Stimulated activated naive CD8-positive, alpha-beta T cell treated with anti-CD3 and anti-CD28 coated beads, Interleukin-15, Interleukin-2, amounts not matched to agents 100 ng/mL and 50 ng/mL, for 24 hours (primary cell): Measurements from ENCODE around the gene APPL2.
"Not testable (repeated sequence)": the region's sequence is repeated elsewhere in the genome, so short reads cannot be mapped to it uniquely, and the experiment has no call there.

Experiments used
- H3K27ac Mint-ChIP-seq: one replicate; pipeline ENCODE4 v1.8.0; 2021; ENCODE audit warnings: mild to moderate bottlenecking, mixed read lengths
- H3K27me3 Mint-ChIP-seq: one replicate; pipeline ENCODE4 v1.8.0; 2021; ENCODE audit warnings: mixed read lengths
- H3K36me3 Mint-ChIP-seq: one replicate; pipeline ENCODE4 v1.8.0; 2021; ENCODE audit warnings: low read depth, mixed read lengths
- H3K4me1 Mint-ChIP-seq: one replicate; pipeline ENCODE4 v1.8.0; 2021; ENCODE audit warnings: low read depth, mixed read lengths
- H3K4me3 Mint-ChIP-seq: one replicate; pipeline ENCODE4 v1.8.0; 2021; ENCODE audit warnings: mild to moderate bottlenecking, mixed read lengths
- H3K9me3 Mint-ChIP-seq: one replicate; pipeline ENCODE4 v1.8.0; 2021; ENCODE audit warnings: mixed read lengths

The APPL2 gene

DNA sequence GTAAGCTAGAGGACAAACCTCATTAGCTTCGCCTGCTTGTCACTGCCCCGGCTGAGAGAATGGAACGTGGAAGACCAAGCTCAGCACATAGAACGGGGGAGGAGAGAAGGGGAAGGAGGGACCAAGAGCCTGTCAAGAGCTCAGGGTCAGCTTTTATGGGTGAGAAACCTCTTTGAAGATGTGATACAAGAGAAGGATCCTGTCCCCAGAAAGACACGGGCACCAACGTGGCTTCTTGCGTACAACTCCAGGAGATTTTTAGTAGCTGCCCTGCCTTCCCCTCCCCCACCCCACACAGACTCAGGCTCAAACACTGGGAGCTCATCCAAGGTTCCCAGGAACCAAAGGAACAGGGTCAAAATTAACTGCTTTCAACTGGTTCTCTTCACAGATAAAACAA lies 34.7 kb downstream of the APPL2 start:
- no peaks in the 10 kb centered on the region for H3K9me3 Mint-ChIP-seq
- H3K27me3 Mint-ChIP-seq = no peaks in the 10 kb centered on the region
- H3K27ac Mint-ChIP-seq = peak overlapping the region; percentile 45
- peaks cover 26% of the 10 kb centered on the region for H3K36me3 Mint-ChIP-seq
- H3K4me3 Mint-ChIP-seq = no peak overlapping the region
- peaks cover 16% of the 10 kb centered on the region for H3K4me1 Mint-ChIP-seq

GRCh38 chr12:105200385-105200784 lies 35.6 kb downstream of the APPL2 start:
- Mint-ChIP-seq H3K27ac (no peak overlapping the region), H3K27me3 (no peaks in the 10 kb centered on the region), H3K36me3 (peaks cover 16% of the 10 kb centered on the region), H3K4me1 (peaks cover 13% of the 10 kb centered on the region), H3K9me3 (no peaks in the 10 kb centered on the region), H3K4me3 (no peak overlapping the region)

- Mint-ChIP-seq H3K27ac (no peak overlapping the region), H3K4me3 (no peak overlapping the region), H3K36me3 (peaks cover 12% of the 10 kb centered on the region)
Observed at GRCh38 chr12:105198961-105199360, 37.0 kb downstream of the APPL2 start.

GRCh38 chr12:105196090-105196489 lies 39.9 kb downstream of the APPL2 start:
- Mint-ChIP-seq H3K36me3 (peaks cover 17% of the 10 kb centered on the region), H3K27ac (no peak overlapping the region), H3K27me3 (no peaks in the 10 kb centered on the region)

More at GRCh38 chr12:105198961-105199360, 37.0 kb downstream of the APPL2 start:
- Mint-ChIP-seq H3K27me3 (no peaks in the 10 kb centered on the region), H3K9me3 (no peaks in the 10 kb centered on the region), H3K4me1 (peaks cover 1% of the 10 kb centered on the region)

GRCh38 chr12:105194947-105195346 lies 41.0 kb downstream of the APPL2 start:
- Mint-ChIP-seq H3K27me3 (no peaks in the 10 kb centered on the region), H3K9me3 (no peaks in the 10 kb centered on the region), H3K27ac (no peak overlapping the region), H3K4me1 (no peaks in the 10 kb centered on the region), H3K36me3 (peaks cover 28% of the 10 kb centered on the region), H3K4me3 (no peak overlapping the region)

More at GRCh38 chr12:105196090-105196489, 39.9 kb downstream of the APPL2 start:
- H3K4me3 Mint-ChIP-seq = no peak overlapping the region
- H3K4me1 Mint-ChIP-seq = no peaks in the 10 kb centered on the region
- H3K9me3 Mint-ChIP-seq = no peaks in the 10 kb centered on the region

DNA sequence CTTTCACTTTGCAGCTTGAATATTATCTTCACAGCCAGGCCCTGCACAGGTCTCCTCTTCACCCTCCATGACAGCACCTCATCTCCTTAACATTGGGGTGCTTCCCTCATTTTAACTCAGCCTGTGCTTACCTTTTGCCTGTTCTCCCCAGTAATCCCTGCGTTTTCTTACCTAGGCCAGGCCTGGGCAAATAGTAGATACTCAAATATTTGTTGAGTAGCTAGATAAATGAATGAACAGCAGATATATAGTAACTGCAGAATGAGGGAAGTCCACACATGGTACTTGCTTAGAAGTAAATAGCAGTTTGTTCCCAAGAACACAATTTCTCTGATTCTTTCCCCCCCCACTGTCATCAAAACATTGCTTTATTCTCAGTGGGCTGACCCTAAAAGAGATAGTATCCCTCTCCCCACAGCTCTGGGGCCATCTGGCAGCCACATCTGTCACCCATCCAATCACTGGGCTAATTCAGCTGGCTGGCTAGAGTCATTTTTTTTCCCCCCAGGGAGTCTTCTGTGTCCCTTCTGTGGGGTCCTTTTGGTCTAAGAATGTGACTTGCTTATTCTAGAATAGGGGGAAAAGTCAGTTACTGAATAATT lies 43.2 kb downstream of the APPL2 start:
- Mint-ChIP-seq H3K4me1 (no peaks in the 10 kb centered on the region), H3K27me3 (no peaks in the 10 kb centered on the region), H3K36me3 (peaks cover 45% of the 10 kb centered on the region), H3K4me3 (no peak overlapping the region), H3K27ac (no peak overlapping the region), H3K9me3 (no peaks in the 10 kb centered on the region)

GRCh38 chr12:105190530-105190929 lies 45.4 kb downstream of the APPL2 start:
- no peaks in the 10 kb centered on the region for H3K9me3 Mint-ChIP-seq
- H3K36me3 Mint-ChIP-seq = peaks cover 60% of the 10 kb centered on the region
- H3K4me1 Mint-ChIP-seq = no peaks in the 10 kb centered on the region
- H3K4me3 Mint-ChIP-seq = no peak overlapping the region
- H3K27me3 Mint-ChIP-seq = no peaks in the 10 kb centered on the region
- H3K27ac Mint-ChIP-seq = no peak overlapping the region

- Mint-ChIP-seq H3K36me3 (peaks cover 72% of the 10 kb centered on the region), H3K9me3 (no peaks in the 10 kb centered on the region), H3K27me3 (no peaks in the 10 kb centered on the region), H3K4me1 (no peaks in the 10 kb centered on the region), H3K27ac (no peak overlapping the region), H3K4me3 (no peak overlapping the region)
Observed at GRCh38 chr12:105189293-105189692, 46.7 kb downstream of the APPL2 start.

GRCh38 chr12:105183976-105184375 lies 52.0 kb downstream of the APPL2 start:
- Mint-ChIP-seq H3K9me3 (peaks cover 17% of the 10 kb centered on the region), H3K36me3 (peaks cover 88% of the 10 kb centered on the region), H3K27ac (peak overlapping the region; percentile 18)
- not testable (repeated sequence) for H3K4me1 Mint-ChIP-seq, H3K4me3 Mint-ChIP-seq, H3K27me3 Mint-ChIP-seq

- H3K27ac Mint-ChIP-seq, H3K27me3 Mint-ChIP-seq, H3K4me3 Mint-ChIP-seq, H3K4me1 Mint-ChIP-seq: not testable (repeated sequence)
- H3K36me3 Mint-ChIP-seq = peaks cover 85% of the 10 kb centered on the region
- H3K9me3 Mint-ChIP-seq = peaks cover 17% of the 10 kb centered on the region
Observed at GRCh38 chr12:105183406-105183805, 52.6 kb downstream of the APPL2 start.

DNA sequence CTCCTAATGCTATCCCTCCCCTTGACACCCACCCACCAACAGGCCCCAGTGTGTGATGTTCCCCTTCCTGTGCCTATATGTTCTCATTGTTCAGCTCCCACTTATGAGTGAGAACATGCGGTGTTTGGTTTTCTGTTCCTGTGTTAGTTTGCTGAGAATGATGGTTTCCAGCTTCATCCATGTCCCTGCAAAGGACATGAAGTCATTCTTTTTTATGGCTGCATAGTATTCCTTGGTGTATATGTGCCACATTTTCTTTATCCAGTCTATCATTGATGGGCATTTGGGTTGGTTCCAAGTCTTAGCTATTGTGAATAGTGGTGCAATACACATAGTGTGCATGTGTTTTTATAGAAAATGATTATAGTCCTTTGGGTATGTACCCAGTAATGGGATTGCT lies 56.9 kb downstream of the APPL2 start:
- H3K27me3 Mint-ChIP-seq, H3K4me3 Mint-ChIP-seq, H3K4me1 Mint-ChIP-seq: not testable (repeated sequence)
- Mint-ChIP-seq H3K9me3 (peaks cover 17% of the 10 kb centered on the region), H3K36me3 (peaks cover 83% of the 10 kb centered on the region), H3K27ac (peak overlapping the region; percentile 49)

- peaks cover 7% of the 10 kb centered on the region for H3K9me3 Mint-ChIP-seq
- H3K36me3 Mint-ChIP-seq = peaks cover 66% of the 10 kb centered on the region
- H3K4me3 Mint-ChIP-seq = no peak overlapping the region
- H3K4me1 Mint-ChIP-seq = peaks cover 4% of the 10 kb centered on the region
- H3K27me3 Mint-ChIP-seq = no peaks in the 10 kb centered on the region
- H3K27ac Mint-ChIP-seq = no peak overlapping the region
Observed at GRCh38 chr12:105177208-105177607, 58.8 kb downstream of the APPL2 start.

DNA sequence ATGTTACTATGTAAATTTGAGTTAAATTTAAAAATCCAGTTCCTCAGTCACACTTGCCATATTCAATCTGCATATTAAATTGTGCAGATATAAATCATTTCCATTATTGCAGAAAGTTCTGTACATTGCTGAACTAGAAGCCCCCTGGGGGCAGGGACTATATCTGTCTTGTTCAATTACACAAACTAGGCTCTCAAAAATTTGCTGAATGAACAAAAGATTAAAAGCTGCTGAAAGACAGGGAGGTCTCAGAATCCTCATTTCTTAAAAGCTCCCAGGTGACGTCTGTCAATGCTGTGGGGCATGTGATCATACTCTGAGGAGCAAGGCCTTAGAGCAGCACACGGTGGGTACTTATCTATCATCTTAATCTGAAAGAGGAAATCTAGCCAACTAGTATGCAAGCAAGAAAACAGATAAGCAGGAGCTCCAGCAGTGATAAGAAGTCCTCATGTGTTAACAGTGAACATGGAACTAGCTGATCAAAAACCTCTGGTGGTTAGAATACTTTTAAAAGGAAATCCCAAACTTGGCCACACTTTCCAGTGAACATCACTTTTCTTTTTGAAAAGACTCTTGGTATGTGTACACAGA lies 60.5 kb downstream of the APPL2 start:
- Mint-ChIP-seq H3K27ac (peak overlapping the region; percentile 55), H3K4me3 (no peak overlapping the region)

GRCh38 chr12:105171691-105172436 lies 64.1 kb downstream of the APPL2 start:
- Mint-ChIP-seq H3K9me3 (no peaks in the 10 kb centered on the region), H3K4me3 (no peak overlapping the region), H3K4me1 (peaks cover 4% of the 10 kb centered on the region), H3K36me3 (peaks cover 52% of the 10 kb centered on the region), H3K27me3 (no peaks in the 10 kb centered on the region), H3K27ac (no peak overlapping the region)

More for the DNA sequence above, 60.5 kb downstream of the APPL2 start:
- Mint-ChIP-seq H3K36me3 (peaks cover 51% of the 10 kb centered on the region), H3K4me1 (peaks cover 4% of the 10 kb centered on the region), H3K27me3 (no peaks in the 10 kb centered on the region), H3K9me3 (peaks cover under 1% of the 10 kb centered on the region)

DNA sequence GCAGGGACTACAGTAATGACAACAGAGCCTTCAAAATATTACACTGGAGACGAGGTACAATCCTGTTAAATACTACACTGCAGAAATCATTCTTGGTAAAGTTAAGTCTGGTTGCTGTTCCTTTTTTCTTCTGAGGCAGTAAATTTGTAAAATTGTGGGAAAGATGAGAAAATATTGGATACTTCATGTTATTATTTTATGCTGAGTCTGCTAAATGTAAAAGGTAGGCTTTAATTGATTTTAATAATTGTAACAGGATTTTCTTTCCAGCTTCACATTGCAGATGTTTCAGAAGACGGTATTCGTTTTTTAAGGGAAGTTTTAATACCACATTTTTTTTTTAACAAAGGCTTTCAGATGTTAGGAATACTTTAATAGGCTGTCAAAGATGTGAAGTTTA lies 65.8 kb downstream of the APPL2 start:
- Mint-ChIP-seq H3K36me3 (peaks cover 41% of the 10 kb centered on the region), H3K4me3 (no peak overlapping the region), H3K27me3 (no peaks in the 10 kb centered on the region), H3K9me3 (no peaks in the 10 kb centered on the region), H3K4me1 (no peaks in the 10 kb centered on the region), H3K27ac (no peak overlapping the region)
